ENCODE results near the gene CDK5. TPM values are rescaled to one million over a fixed set of nuclear protein-coding genes. Genes with fewer than 3 reads are reported as not detected.

CDK5 gene
- total and polyA plus RNA-seq, 9 of the 15 experiments (the other 6 are each of a cell fraction or from before 2014, with no cell fraction given): 3.2 to 38.0 (median 27.5) TPM

- Histone ChIP-seq H3K9me3 (replicated peaks; ENCODE audit: control insufficient read depth, insufficient read depth, low read depth, low read length) (no peaks in the 10 kb centered on the region), H3K27me3 (ENCODE audit: control insufficient read depth in 2 of 2, insufficient read depth in 2 of 2, low read length in 2 of 2) (no peaks in the 10 kb centered on the region), H3K4me3 (no peak overlapping the region), H3K9me1 (ENCODE audit: control insufficient read depth, insufficient read depth, low read length) (peaks cover 8% of the 10 kb centered on the region), H3K79me2 (ENCODE audit: control insufficient read depth, insufficient read depth, low read length) (peaks cover 95% of the 10 kb centered on the region), H3K4me1 (replicated peaks in 1 of 2; ENCODE audit: control insufficient read depth in 2 of 2, insufficient read depth in 2 of 2, low read length in 2 of 2) (peaks cover 2 to 28% of the 10 kb centered on the region in 2 experiments; a peak in 3 of 5 replicates), H3K9ac (ENCODE audit: insufficient read depth in 1 of 2, low read depth in 2 of 2, low read length in 2 of 2) (peak overlapping the region in 1 of 2 experiments; percentile 63; a peak in 1 of 4 replicates), H3K36me3 (ENCODE audit: control insufficient read depth, insufficient read depth, low read length) (peaks cover 79% of the 10 kb centered on the region; the same call in 2 of the 3 replicates), H3K4me2 (ENCODE audit: insufficient read depth, low read length) (no peak overlapping the region), H4K20me1 (replicated peaks; ENCODE audit: control insufficient read depth, insufficient read depth, low read length) (peaks cover 45% of the 10 kb centered on the region), H2AFZ (ENCODE audit: low read depth, low read length) (no peak overlapping the region), H3K27ac (ENCODE audit: extremely low read depth, low read depth, low read length) (no peak overlapping the region)
- no peak for DNase-seq (ENCODE audit: extremely low read depth in 1 of 4, low spot score in 3 of 4)
- no TSS peak for BruUV-seq (replicated peaks)
- FAIRE-seq: no peak
- ATAC-seq: no peak
- no peak for TF ChIP-seq ZNF274 (IDR thresholded peaks at IDR 0.05; ENCODE audit: borderline replicate concordance, low read depth, low read length)
- TF ChIP-seq THAP12 (CRISPR knock-in tag; IDR thresholded peaks at IDR 0.05): 0 out of 2 replicates have a peak, but pooled peaks have one; percentile 19
- intact Hi-C loops (cut with micrococcal nuclease): loop anchor here (10.0 kb wide), 1 partner anchor 310 kb away; no protein-coding TSS in a partner anchor
- POLR2A ChIA-PET: interaction anchor here (0.6 to 4.4 kb wide), 11 partner anchors 9 to 101 kb away, joined by 3 to 31 read pairs (median 4); partner anchors contain the start of gene AGAP3
- in situ Hi-C loops (cut with MboI): no loop called here
- WGBS (ENCODE audit: insufficient coverage, low coverage, missing lambda C conversion rate): 83% methylated on average over 10 of the region's 10 CpGs
- CTCF ChIA-PET (ENCODE audit: low intra/inter-chr PET ratio): no interaction called here
Measured at GRCh38 chr7:151095123-151095797, 37.6 kb upstream of the CDK5 start.

All from K562 (cell line).